Right kidney (tissue), 9 donors: ENCODE results near the gene PITPNM1.
A peak's percentile ranks its signal among the peaks of the same experiment; 100 is the strongest.
"Not testable (repeated sequence)": the region's sequence is repeated elsewhere in the genome, so short reads cannot be mapped to it uniquely, and the experiment has no call there.

ENCODE experiments used
- DNase-seq: peaks from one replicate; pipeline ENCODE4 v3.0.0-alpha.2; 2016
- long read RNA-seq, 8 donors: transcript quantifications; one replicate each; lab custom pipeline, GENCODE V29; 2026

Gene PITPNM1
- long read RNA-seq, donor 1, full-length matches to known transcripts, result 2 of 2 reads
- long read RNA-seq, donor 1, partial matches to known transcripts, result 0 of 2 reads
- long read RNA-seq, donor 1, other reads (novel, unspliced or antisense), result 0 of 2 reads
- long read RNA-seq, donor 2, full-length matches to known transcripts, result 2 of 2 reads
- long read RNA-seq, donor 2, partial matches to known transcripts, result 0 of 2 reads
- long read RNA-seq, donor 2, other reads (novel, unspliced or antisense), result 0 of 2 reads
- long read RNA-seq, donor 3, result 0 reads
- long read RNA-seq, donor 4, partial matches to known transcripts, result 0 of 1 reads
- long read RNA-seq, donor 4, other reads (novel, unspliced or antisense), result 0 of 1 reads
- long read RNA-seq, donor 5, result 0 reads
- long read RNA-seq, donor 6, partial matches to known transcripts, result 9 of 9 reads
- long read RNA-seq, donor 6, other reads (novel, unspliced or antisense), result 0 of 9 reads
- long read RNA-seq, donor 7, partial matches to known transcripts, result 8 of 8 reads
- long read RNA-seq, donor 7, other reads (novel, unspliced or antisense), result 0 of 8 reads
- long read RNA-seq, donor 8, partial matches to known transcripts, result 0 of 1 reads
- long read RNA-seq, donor 8, other reads (novel, unspliced or antisense), result 0 of 1 reads

GRCh38 chr11:67504950-67505581 lies at the start of gene PITPNM1:
PITPNM1 (minus strand) TSS chr11:67505363; CDS start chr11:67504180, 1,183 bp downstream.
- DNase-seq, result peak; percentile 73

- DNase-seq, result not testable (repeated sequence)
Observed at GRCh38 chr11:67551697-67552096, 46.5 kb upstream of the PITPNM1 start.

- DNase-seq, result no peak
Observed at GRCh38 chr11:67551127-67551526, 46.0 kb upstream of the PITPNM1 start.

DNA sequence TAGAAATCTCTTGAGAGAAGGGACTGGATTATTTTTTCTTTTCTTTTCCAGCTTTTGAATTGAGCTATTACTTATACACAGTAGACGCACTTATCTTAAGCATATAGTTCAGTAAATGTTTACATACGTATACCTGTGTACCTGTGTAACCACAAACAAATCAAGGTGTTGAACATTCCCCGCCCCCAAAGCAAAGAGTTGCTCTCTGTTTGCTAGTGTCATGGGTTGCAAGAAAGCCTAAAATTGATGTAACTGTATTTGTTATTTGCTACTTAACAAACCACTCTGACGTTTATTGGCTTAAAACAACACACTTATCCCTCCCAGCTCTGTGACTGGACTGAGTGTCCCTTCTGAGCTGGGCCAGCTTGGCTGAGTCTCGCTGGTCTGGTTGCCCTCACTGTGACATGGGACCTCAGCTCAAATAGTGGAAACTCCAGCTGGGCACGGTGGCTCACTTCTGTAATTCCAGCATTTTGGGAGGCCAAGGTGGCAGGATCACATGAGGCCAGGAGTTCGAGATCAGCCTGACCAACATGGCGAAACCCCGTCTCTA lies 43.5 kb upstream of the PITPNM1 start:
- DNase-seq, result no peak

DNA sequence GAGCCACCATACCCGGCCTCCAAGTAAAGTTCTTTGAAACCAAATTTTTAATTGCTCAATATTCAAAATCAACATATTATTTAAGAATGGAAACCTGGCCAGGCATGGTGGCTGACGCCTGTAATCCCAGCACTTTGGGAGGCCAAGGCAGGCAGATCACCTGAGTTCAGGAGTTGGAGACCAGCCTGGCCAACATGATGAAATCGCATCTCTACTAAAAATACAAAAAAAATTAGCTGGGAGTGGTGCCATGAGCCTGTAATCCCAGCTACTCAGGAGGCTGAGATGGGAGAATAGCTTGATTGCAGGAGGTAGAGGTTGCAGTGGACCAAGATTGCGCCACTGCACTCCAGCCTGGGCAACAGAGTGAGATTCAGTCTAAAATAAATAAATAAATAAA lies 42.9 kb upstream of the PITPNM1 start:
- not testable (repeated sequence) for DNase-seq

DNA sequence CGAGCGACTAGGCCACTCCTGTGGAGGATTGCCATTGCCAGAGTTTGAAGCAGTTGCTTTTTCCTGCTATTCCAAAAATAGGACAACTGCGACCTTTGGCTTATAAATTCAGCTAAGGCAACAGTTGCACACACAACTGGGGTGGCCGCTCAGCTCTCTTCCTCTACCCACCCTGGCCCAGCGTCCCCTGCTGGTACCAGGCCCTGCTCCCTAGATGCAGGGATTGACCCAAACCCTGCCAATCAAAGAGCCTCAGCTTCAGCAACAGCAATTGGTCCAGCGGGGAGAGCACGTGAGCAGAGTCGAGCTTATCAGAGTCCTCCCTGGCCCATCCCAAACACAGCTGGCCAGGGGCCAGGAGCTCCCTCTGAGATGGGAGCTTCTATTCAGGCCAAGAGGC lies 40.1 kb upstream of the PITPNM1 start:
- peak; percentile 37 for DNase-seq

DNA sequence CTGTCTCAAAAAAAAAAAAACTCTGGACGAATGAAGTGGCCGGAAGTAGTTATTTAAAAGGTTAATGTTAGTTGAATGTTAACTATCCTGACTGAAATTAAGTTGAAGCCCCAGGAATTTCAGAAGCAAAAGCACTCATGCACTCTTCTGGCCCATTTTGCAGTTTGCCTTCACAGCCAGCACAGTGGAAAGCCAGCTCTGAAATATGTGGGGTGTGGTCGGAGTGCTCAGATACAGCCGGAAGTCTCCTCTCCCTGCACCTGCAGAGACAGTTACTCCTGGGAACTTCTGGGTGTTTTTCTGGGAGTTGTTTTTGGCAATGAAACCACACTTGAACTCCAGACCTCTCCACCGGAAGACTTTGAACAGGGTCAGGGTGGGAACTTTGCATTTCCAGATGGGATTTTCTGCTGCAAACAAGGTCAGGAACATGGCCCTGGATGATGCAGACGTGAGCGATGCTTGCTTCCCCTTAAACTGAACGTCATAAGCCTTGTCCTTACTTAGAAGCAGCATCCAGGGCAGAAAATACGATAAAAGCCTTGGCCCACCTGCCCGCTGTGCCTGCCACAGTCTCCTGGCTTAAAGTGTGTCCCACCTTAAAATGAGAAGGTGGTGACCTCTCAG lies 39.6 kb upstream of the PITPNM1 start:
- DNase-seq, result peak; percentile 27

GRCh38 chr11:67543585-67543984 lies 38.4 kb upstream of the PITPNM1 start:
- DNase-seq, result no peak

GRCh38 chr11:67542971-67543370 lies 37.8 kb upstream of the PITPNM1 start:
- no peak for DNase-seq

DNA sequence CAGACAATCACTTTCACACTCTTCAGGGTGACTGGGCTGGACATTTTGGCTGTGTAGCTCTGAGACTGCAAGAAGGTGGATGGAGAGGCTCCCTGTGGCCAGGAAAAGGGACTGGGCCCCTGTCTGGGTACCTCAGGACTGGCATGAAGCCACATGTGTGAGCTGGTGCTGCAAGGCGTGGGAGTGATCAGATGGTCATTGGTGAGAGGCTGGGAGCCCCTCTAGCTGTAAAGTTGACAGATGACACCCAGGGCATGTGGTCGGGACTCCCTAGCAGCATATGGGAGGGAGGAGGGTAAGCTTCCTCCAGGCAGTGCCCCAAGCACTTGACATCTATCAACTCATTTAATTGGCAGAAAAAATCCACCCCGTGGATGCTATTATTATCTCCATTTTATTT lies 37.0 kb upstream of the PITPNM1 start:
- DNase-seq, result no peak

DNA sequence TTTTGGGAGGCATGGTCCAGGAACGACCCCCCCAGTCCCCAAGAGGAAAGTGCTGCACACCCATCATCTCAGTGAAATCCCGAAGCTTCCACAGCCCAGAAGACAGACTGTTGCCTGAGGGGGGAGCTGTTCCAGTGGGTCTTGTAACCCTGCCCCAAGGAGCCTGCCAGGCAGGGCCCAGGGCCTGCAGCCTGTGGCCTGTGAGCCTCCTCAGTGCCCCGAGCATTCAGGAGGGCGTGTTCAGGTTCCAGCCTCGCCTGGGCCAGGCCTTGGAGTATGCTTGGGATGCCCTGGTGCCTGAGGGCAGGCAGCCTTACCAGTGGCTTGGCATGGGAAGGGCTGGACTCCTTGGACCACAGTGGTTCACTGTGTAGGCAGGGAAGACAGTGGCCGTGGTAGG lies 36.0 kb upstream of the PITPNM1 start:
- no peak for DNase-seq

GRCh38 chr11:67539550-67539949 lies 34.4 kb upstream of the PITPNM1 start:
- DNase-seq, result no peak

DNA sequence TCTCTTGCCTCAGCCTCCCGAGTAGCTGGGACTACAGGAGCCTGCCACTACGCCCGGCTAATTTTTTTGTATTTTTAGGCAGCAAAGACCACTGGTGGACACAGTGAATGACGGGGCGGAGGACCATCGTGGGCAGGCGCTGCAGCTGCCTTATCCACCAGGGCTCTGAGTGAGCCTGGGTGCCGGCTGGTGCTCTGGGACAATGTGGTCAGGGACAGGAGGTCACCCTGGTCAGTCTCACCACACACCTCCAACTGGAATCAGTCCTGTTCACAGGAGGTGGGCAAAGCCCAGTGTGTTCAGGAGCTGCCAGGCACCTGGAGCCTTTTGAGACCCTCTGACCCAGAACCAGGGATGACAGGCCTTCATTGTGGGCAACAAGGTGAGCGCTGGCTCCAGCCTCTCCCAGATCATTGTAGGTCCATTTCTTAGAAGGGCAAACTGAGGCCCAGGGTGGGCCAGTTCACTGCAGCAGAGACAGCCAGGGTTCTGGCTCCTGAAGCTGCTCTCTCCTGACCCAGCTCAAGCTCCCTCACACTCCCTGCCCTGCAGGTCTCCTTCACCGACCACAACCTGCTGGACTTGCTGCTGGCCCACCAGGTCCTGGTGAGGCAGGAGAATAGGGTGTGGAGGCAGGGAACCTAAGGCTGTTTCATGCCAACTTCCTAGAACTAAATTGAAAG lies 33.8 kb upstream of the PITPNM1 start:
- no peak for DNase-seq

GRCh38 chr11:67538306-67538705 lies 33.1 kb upstream of the PITPNM1 start:
- no peak for DNase-seq

DNA sequence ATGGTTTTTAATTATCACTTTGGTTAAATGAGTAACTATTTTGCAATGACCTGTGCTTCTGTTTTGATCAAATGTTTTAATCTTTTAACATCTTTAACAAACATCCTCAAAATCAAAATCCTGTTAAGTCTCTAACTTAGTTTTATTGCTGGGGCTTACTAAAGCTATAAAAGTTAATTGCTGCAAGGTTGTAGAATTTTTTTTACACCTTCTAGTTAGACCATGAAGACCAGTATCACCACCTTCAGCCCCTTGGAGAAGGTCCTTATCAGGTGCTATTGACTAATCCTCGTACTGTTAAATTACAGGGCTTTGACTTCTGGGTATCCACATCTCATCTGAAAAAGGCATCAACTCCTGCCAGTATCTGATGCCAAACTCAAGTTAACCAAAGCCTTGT lies 30.4 kb upstream of the PITPNM1 start:
- no peak for DNase-seq

DNA sequence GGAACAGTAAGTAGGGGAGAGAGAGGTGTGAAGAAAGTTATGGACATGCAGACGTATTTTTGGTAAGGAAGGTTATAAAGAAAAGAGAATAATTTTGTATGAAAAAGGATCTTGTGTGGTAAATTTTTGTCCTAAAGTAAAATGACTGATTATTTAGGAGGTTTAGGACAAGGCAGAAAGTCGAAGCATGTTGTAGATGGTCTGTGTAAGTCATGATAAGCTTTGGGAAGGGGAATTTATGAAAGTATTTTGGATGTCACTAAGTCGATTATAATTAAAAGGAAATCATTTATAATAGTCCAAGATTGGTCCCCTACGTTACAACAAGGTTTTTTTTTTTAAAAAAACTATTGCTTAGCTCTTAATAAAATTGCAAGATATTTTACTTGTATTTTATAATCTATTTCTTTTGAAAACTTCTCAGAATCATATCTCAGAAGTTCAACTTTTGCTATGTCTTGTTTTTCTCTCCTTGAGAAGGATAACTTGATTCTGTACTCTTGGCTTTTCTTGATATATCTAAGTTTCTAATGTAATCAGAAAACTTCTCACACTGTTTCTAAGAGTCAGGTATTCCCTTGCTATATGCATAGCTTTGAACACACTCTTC lies 29.0 kb upstream of the PITPNM1 start:
- DNase-seq, result no peak

- no peak for DNase-seq
Observed at GRCh38 chr11:67532889-67533288, 27.7 kb upstream of the PITPNM1 start.

- no peak for DNase-seq
Observed at GRCh38 chr11:67530282-67530592, 25.1 kb upstream of the PITPNM1 start.

GRCh38 chr11:67528376-67528775 lies 23.2 kb upstream of the PITPNM1 start:
- DNase-seq, result no peak

DNA sequence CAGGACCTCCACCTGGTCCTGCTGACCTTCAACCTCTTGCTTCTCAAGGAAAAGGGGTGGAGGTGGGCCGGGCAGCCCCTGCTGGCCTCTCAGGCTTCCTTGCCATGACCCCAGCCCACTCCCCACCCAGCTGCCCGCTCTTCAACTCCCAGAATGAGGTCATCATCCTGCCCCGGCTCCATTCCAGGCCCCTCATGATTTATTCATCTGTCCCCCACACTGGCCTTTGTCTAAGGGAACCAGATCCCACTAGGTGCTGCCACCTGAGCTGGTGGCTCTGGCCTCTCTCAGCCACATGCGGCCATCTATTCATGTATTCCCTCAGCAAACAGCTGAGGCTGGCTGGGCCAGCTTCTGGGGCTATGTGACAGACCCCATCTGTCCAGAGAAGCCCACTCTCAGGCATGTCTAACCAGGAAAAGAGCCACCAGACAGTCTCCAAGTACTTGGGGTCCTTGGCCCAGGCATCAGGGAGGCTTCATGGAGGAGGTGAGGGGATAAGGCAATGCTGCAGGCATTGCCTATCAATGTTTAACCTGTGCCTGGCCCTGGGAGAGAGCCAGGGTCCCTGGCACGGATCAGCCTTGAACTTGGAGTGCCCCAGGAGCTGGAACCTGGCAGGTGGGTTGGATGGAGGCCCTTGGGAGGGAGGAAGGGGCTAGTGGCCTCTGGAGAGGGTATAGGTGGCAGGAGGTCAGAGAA lies 20.3 kb upstream of the PITPNM1 start:
- no peak for DNase-seq

- no peak for DNase-seq
Observed at GRCh38 chr11:67524480-67524808, 19.3 kb upstream of the PITPNM1 start.
